ENCODE results near the gene MRPL12. TPM values are rescaled to one million over a fixed set of nuclear protein-coding genes. Genes with fewer than 3 reads are reported as not detected.

MRPL12 gene
- total and polyA plus RNA-seq, 9 of the 15 experiments (the other 6 are each of a cell fraction or from before 2014, with no cell fraction given): 0.94 to 338 (median 100) TPM

- TF ChIP-seq E2F1 (CRISPR knock-in tag; IDR thresholded peaks at IDR 0.05) (no peak), SIN3B (IDR thresholded peaks at IDR 0.05; ENCODE audit: low read depth) (peak; percentile 77), ZNF133 (CRISPR knock-in tag; IDR thresholded peaks at IDR 0.05) (no peak), HDAC6 (IDR thresholded peaks at IDR 0.05; ENCODE audit: low read depth, low read length) (no peak), ATF7 (IDR thresholded peaks at IDR 0.05) (peak; percentile 89), POU5F1 (IDR thresholded peaks at IDR 0.05; ENCODE audit: borderline replicate concordance, low read depth, low read length, partially characterized antibody) (peak; percentile 65), MED1 (CRISPR knock-in tag; IDR thresholded peaks at IDR 0.05; ENCODE audit: borderline replicate concordance) (no peak), ZNF551 (CRISPR knock-in tag; IDR thresholded peaks at IDR 0.05) (no peak), TBP (optimal IDR thresholded peaks at IDR 0.05; ENCODE audit: low read depth, low read length) (peak; percentile 58), ETS2 (tag; IDR thresholded peaks at IDR 0.05; ENCODE audit: borderline replicate concordance, poor library complexity, severe bottlenecking) (no peak), TARDBP (IDR thresholded peaks at IDR 0.05) (no peak), EHMT2 (IDR thresholded peaks at IDR 0.05) (no peak), CGGBP1 (CRISPR knock-in tag; IDR thresholded peaks at IDR 0.05) (no peak), RBM39 (optimal IDR thresholded peaks at IDR 0.05; ENCODE audit: low read depth, low read length) (no peak)
- TF ChIP-seq, protein P1, sequence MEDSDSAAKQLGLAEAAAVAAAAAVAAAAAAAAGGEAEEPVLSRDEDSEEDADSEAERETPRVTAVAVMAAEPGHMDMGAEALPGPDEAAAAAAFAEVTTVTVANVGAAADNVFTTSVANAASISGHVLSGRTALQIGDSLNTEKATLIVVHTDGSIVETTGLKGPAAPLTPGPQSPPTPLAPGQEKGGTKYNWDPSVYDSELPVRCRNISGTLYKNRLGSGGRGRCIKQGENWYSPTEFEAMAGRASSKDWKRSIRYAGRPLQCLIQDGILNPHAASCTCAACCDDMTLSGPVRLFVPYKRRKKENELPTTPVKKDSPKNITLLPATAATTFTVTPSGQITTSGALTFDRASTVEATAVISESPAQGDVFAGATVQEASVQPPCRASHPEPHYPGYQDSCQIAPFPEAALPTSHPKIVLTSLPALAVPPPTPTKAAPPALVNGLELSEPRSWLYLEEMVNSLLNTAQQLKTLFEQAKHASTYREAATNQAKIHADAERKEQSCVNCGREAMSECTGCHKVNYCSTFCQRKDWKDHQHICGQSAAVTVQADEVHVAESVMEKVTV (CRISPR knock-in tag; IDR thresholded peaks at IDR 0.05): no peak
- TF ChIP-seq, protein P2, sequence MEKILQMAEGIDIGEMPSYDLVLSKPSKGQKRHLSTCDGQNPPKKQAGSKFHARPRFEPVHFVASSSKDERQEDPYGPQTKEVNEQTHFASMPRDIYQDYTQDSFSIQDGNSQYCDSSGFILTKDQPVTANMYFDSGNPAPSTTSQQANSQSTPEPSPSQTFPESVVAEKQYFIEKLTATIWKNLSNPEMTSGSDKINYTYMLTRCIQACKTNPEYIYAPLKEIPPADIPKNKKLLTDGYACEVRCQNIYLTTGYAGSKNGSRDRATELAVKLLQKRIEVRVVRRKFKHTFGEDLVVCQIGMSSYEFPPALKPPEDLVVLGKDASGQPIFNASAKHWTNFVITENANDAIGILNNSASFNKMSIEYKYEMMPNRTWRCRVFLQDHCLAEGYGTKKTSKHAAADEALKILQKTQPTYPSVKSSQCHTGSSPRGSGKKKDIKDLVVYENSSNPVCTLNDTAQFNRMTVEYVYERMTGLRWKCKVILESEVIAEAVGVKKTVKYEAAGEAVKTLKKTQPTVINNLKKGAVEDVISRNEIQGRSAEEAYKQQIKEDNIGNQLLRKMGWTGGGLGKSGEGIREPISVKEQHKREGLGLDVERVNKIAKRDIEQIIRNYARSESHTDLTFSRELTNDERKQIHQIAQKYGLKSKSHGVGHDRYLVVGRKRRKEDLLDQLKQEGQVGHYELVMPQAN (IDR thresholded peaks at IDR 0.05; ENCODE audit: borderline replicate concordance): peak; percentile 75
- TF ChIP-seq, protein P3, sequence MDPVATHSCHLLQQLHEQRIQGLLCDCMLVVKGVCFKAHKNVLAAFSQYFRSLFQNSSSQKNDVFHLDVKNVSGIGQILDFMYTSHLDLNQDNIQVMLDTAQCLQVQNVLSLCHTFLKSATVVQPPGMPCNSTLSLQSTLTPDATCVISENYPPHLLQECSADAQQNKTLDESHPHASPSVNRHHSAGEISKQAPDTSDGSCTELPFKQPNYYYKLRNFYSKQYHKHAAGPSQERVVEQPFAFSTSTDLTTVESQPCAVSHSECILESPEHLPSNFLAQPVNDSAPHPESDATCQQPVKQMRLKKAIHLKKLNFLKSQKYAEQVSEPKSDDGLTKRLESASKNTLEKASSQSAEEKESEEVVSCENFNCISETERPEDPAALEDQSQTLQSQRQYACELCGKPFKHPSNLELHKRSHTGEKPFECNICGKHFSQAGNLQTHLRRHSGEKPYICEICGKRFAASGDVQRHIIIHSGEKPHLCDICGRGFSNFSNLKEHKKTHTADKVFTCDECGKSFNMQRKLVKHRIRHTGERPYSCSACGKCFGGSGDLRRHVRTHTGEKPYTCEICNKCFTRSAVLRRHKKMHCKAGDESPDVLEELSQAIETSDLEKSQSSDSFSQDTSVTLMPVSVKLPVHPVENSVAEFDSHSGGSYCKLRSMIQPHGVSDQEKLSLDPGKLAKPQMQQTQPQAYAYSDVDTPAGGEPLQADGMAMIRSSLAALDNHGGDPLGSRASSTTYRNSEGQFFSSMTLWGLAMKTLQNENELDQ (CRISPR knock-in tag; IDR thresholded peaks at IDR 0.05; ENCODE audit: borderline replicate concordance): no peak
- TF ChIP-seq, protein P4, sequence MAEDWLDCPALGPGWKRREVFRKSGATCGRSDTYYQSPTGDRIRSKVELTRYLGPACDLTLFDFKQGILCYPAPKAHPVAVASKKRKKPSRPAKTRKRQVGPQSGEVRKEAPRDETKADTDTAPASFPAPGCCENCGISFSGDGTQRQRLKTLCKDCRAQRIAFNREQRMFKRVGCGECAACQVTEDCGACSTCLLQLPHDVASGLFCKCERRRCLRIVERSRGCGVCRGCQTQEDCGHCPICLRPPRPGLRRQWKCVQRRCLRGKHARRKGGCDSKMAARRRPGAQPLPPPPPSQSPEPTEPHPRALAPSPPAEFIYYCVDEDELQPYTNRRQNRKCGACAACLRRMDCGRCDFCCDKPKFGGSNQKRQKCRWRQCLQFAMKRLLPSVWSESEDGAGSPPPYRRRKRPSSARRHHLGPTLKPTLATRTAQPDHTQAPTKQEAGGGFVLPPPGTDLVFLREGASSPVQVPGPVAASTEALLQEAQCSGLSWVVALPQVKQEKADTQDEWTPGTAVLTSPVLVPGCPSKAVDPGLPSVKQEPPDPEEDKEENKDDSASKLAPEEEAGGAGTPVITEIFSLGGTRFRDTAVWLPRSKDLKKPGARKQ (CRISPR knock-in tag; IDR thresholded peaks at IDR 0.05): no peak
Observed at GRCh38 chr17:81683584-81684441, 19.4 kb upstream of the MRPL12 start, which contains the start of the genes ARL16 and HGS (continued).
